Keratinocyte (primary cell): Measurements from ENCODE around the gene TMCC2. TPM values are rescaled to one million over a fixed set of nuclear protein-coding genes. Genes with fewer than 3 reads are reported as not detected.

Experiments
- DNase-seq: peaks from one replicate; pipeline ENCODE4 v3.0.0-alpha.2; 2011; ENCODE audit warnings: low read depth, missing footprints, low spot score
- FAIRE-seq: peaks from 2 replicates; lab custom pipeline; 2011; peaks lifted over from hg19 to GRCh38; lab: Jason Lieb, UNC
- H2AFZ ChIP-seq: 2 replicates; pipeline ENCODE4 v1.6.0; 2012; ENCODE audit warnings: low read length, control low read depth, inconsistent platforms; ENCODE audit not compliant: control insufficient read depth
- H3K27ac ChIP-seq: 2 replicates; pipeline ENCODE4 v1.5.1; 2011; ENCODE audit warnings: low read length; ENCODE audit not compliant: control insufficient read depth, insufficient read depth
- H3K27me3 ChIP-seq: 3 replicates; pipeline ENCODE4 v1.6.0; 2011; ENCODE audit warnings: low read length; ENCODE audit not compliant: control insufficient read depth, insufficient read depth; ENCODE audit errors: extremely low read depth
- H3K36me3 ChIP-seq, 2 experiments: 2 replicates in 1 of 2; 3 replicates in 1 of 2; pipeline ENCODE4 v1.5.1; 2011; ENCODE audit warnings: low read length in 2 of 2, mild to moderate bottlenecking in 1 of 2; ENCODE audit not compliant: control insufficient read depth in 2 of 2, insufficient read depth in 2 of 2; ENCODE audit errors: extremely low read depth in 1 of 2
- H3K4me1 ChIP-seq: 3 replicates; pipeline ENCODE4 v1.5.1; 2011; ENCODE audit warnings: low read length; ENCODE audit not compliant: control insufficient read depth, insufficient read depth; ENCODE audit errors: extremely low read depth
- H3K4me2 ChIP-seq: 3 replicates; pipeline ENCODE4 v1.6.0; 2011; ENCODE audit warnings: low read depth, low read length; ENCODE audit not compliant: control insufficient read depth, insufficient read depth; ENCODE audit errors: extremely low read depth
- H3K4me3 ChIP-seq, 3 experiments: fragments of 200-600 bp in 1 of 3; sonication (generic) in 1 of 3; 2 replicates in 2 of 3; 3 replicates in 1 of 3; pipeline ENCODE4 v1.5.1; 2011 to 2016; ENCODE audit warnings: low read length in 3 of 3, mild to moderate bottlenecking in 3 of 3, control low read depth in 2 of 3, inconsistent platforms in 1 of 3, low read depth in 1 of 3, mixed read lengths in 1 of 3, mixed run types in 1 of 3, moderate library complexity in 1 of 3; ENCODE audit not compliant: control insufficient read depth in 2 of 3, insufficient read depth in 2 of 3; ENCODE audit errors: extremely low read depth in 1 of 3
- H3K79me2 ChIP-seq: 2 replicates; pipeline ENCODE4 v1.6.0; 2012; ENCODE audit warnings: low read length; ENCODE audit not compliant: control insufficient read depth, insufficient read depth
- H3K9ac ChIP-seq: 3 replicates; pipeline ENCODE4 v1.6.0; 2011; ENCODE audit warnings: low read length; ENCODE audit not compliant: control insufficient read depth, insufficient read depth; ENCODE audit errors: extremely low read depth
- H3K9me1 ChIP-seq: 3 replicates; pipeline ENCODE4 v1.6.0; 2011; ENCODE audit warnings: low read length; ENCODE audit not compliant: control insufficient read depth, insufficient read depth; ENCODE audit errors: extremely low read depth
- H3K9me3 ChIP-seq: 2 replicates; pipeline ENCODE4 v1.5.1; 2012; ENCODE audit warnings: low read depth, low read length; ENCODE audit not compliant: control insufficient read depth
- H4K20me1 ChIP-seq: 3 replicates; pipeline ENCODE4 v1.6.0; 2011; ENCODE audit warnings: low read length; ENCODE audit not compliant: control insufficient read depth, insufficient read depth; ENCODE audit errors: extremely low read depth
- CTCF ChIP-seq, 3 experiments: IDR thresholded peaks in 1 of 3; conservative IDR thresholded peaks in 1 of 3; optimal IDR thresholded peaks in 1 of 3; 2 replicates in 2 of 3; 3 replicates in 1 of 3; pipeline versions ENCODE3 to v1.5.1; 2011; ENCODE audit warnings: low read length in 3 of 3, mild to moderate bottlenecking in 3 of 3, moderate library complexity in 2 of 3, control low read depth in 1 of 3, inconsistent platforms in 1 of 3; ENCODE audit not compliant: insufficient read depth in 2 of 3; ENCODE audit errors: extremely low read depth in 1 of 3
- EZH2 ChIP-seq: IDR thresholded peaks from one replicate; pipeline ENCODE4 v1.6.1; 2012; ENCODE audit warnings: inconsistent platforms, mild to moderate bottlenecking, low read length, moderate library complexity
- dilution Hi-C: fragments of 300-500 bp; cut with MboI; formaldehyde crosslinking; loops from one replicate; pipeline ENCODE4 v1.7.0; 2020; ENCODE audit warnings: low sequenced_read_pairs; ENCODE audit not compliant: extremely low pct_ligation_motif_present
- polyA plus RNA-seq, 5 experiments: library from polyadenylated mRNA; depleted of rRNA in 3 of 5; stranded (reverse) in 3 of 5; stranded (forward) in 1 of 5; unstranded in 1 of 5; fragments of >200 nt; gene quantifications; 1 replicate in 1 of 5; 2 replicates in 3 of 5; 3 replicates in 1 of 5; pipeline versions ENCODE4 v1.2.1 to v1.2.3, GENCODE V29; 2011 to 2012; ENCODE audit warnings: missing spikeins in 2 of 5, low read depth in 1 of 5, low replicate concordance in 1 of 5

Gene TMCC2
- polyA plus RNA-seq, 1 donor (not counting 4 experiments of a cell fraction or from before 2014, with no cell fraction given): 0.60 TPM

- H3K27me3 ChIP-seq: no peaks in the 10 kb centered on the region
- H2AFZ ChIP-seq: no peak overlapping the region
- H3K27ac ChIP-seq: no peak overlapping the region
- no peaks in the 10 kb centered on the region for H3K4me1 ChIP-seq
- FAIRE-seq (no peak), DNase-seq (no peak)
- no peaks in the 10 kb centered on the region for H3K9me1 ChIP-seq
- H3K4me3 ChIP-seq: no peak overlapping the region
- no peaks in the 10 kb centered on the region for H3K9me3 ChIP-seq
- no peaks in the 10 kb centered on the region for H3K79me2 ChIP-seq
- no peaks in the 10 kb centered on the region for H3K36me3 ChIP-seq
- no peaks in the 10 kb centered on the region for H4K20me1 ChIP-seq
- no peak overlapping the region for H3K9ac ChIP-seq
- dilution Hi-C loops: no loop called here
- no peak overlapping the region for H3K4me2 ChIP-seq
- no peak for TF ChIP-seq EZH2
- no peak for TF ChIP-seq CTCF (optimal IDR thresholded peaks at IDR 0.05 in 1 of 3, IDR thresholded peaks at IDR 0.05 in 1 of 3, conservative IDR thresholded peaks at IDR 0.05 in 1 of 3; ENCODE audit: extremely low read depth in 1 of 3, insufficient read depth in 2 of 3, low read length in 3 of 3)
These were observed 10.3 kb upstream of the TMCC2 start for GRCh38 chr1:205217418-205217817.

DNA sequence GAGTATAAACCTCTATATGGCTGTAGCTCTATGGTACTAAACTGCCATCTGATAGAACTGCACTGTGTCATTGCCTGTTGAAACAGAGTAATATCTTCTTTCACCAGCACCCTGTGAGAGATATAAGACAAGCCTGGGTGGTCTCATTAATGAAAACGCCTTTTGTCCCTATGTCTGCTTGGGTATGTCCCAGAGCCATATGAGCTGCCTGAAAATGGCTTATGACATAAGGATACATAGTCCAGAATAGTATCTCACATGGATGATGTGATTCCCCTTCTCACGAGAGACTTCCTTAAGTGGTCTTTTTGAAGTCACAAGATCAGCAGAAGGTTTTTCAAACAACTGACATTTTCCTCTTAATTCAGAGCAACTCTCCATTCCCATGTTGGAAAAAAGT is 7.3 kb upstream of the TMCC2 start:
- no peak overlapping the region for H3K4me3 ChIP-seq
- dilution Hi-C loops: no loop called here
- no peaks in the 10 kb centered on the region for H3K36me3 ChIP-seq
- H2AFZ ChIP-seq: no peak overlapping the region
- no peak for FAIRE-seq
- no peak overlapping the region for H3K9ac ChIP-seq
- H3K4me2 ChIP-seq: no peak overlapping the region
- no peaks in the 10 kb centered on the region for H3K9me1 ChIP-seq
- H3K79me2 ChIP-seq: no peaks in the 10 kb centered on the region
- no peak for DNase-seq
- no peaks in the 10 kb centered on the region for H3K27me3 ChIP-seq
- TF ChIP-seq EZH2: no peak
- no peak for TF ChIP-seq CTCF (optimal IDR thresholded peaks at IDR 0.05 in 1 of 3, IDR thresholded peaks at IDR 0.05 in 1 of 3, conservative IDR thresholded peaks at IDR 0.05 in 1 of 3; ENCODE audit: extremely low read depth in 1 of 3, insufficient read depth in 2 of 3, low read length in 3 of 3)
- no peaks in the 10 kb centered on the region for H3K4me1 ChIP-seq
- H3K27ac ChIP-seq: no peak overlapping the region
- no peaks in the 10 kb centered on the region for H4K20me1 ChIP-seq
- no peaks in the 10 kb centered on the region for H3K9me3 ChIP-seq
